Esophagus (tissue), 2 donors: ENCODE results near the gene ZACN. TPM values are rescaled to one million over a fixed set of nuclear protein-coding genes. Genes with fewer than 3 reads are reported as not detected.
"Not testable (repeated sequence)": the region's sequence is repeated elsewhere in the genome, so short reads cannot be mapped to it uniquely, and the experiment has no call there.

Source experiments
- H3K27ac ChIP-seq, 2 donors: one replicate each; pipeline ENCODE4 v1.5.1; 2013; ENCODE audit warnings: low read depth in 2 of 2, mild to moderate bottlenecking in 2 of 2, inconsistent platforms in 1 of 2, low read length in 1 of 2, moderate library complexity in 1 of 2
- H3K27me3 ChIP-seq, 2 donors: one replicate each; pipeline ENCODE4 v1.6.1; 2013; ENCODE audit warnings: low read length in 2 of 2, control low read depth in 1 of 2, mild to moderate bottlenecking in 1 of 2; ENCODE audit not compliant: insufficient read depth in 2 of 2, control insufficient read depth in 1 of 2
- H3K36me3 ChIP-seq, 2 donors: one replicate each; pipeline ENCODE4 v1.6.1; 2013; ENCODE audit warnings: low read length in 1 of 2; ENCODE audit not compliant: control insufficient read depth in 2 of 2, insufficient read depth in 2 of 2
- H3K4me1 ChIP-seq, 2 donors: one replicate each; pipeline ENCODE4 v1.6.1; 2013; ENCODE audit warnings: low read length in 1 of 2; ENCODE audit not compliant: control insufficient read depth in 2 of 2, insufficient read depth in 2 of 2
- H3K4me3 ChIP-seq, 2 donors: one replicate each; pipeline ENCODE4 v1.5.1; 2013; ENCODE audit warnings: low read length in 2 of 2, mild to moderate bottlenecking in 2 of 2, low read depth in 1 of 2, moderate library complexity in 1 of 2
- H3K9me3 ChIP-seq, 2 donors: one replicate each; pipeline ENCODE4 v1.6.1; 2013; ENCODE audit warnings: mild to moderate bottlenecking in 2 of 2, low read depth in 1 of 2, low read length in 1 of 2, moderate library complexity in 1 of 2; ENCODE audit not compliant: control insufficient read depth in 2 of 2, insufficient read depth in 1 of 2
- whole genome bisulfite sequencing, 2 donors: extraction: QIAGEN DNeasy Blood & Tissue Kit; methylation state at CpG; one replicate each; pipeline ENCODE4 v1.1.7; 2013; 5-methylcytosine and 5-hydroxymethylcytosine counted together
- polyA plus RNA-seq, 2 donors: library from polyadenylated mRNA; stranded (reverse); fragments of 200-250 nt; gene quantifications; one replicate each; pipeline ENCODE4 v1.2.3, GENCODE V29; 2013
- donor health status: healthy with polysubstance abuse.
- donor health status: Bipolar disorder and iron deficiency.

Gene ZACN
- polyA plus RNA-seq, 2 donors, result 1.2 to 2.3 TPM

DNA sequence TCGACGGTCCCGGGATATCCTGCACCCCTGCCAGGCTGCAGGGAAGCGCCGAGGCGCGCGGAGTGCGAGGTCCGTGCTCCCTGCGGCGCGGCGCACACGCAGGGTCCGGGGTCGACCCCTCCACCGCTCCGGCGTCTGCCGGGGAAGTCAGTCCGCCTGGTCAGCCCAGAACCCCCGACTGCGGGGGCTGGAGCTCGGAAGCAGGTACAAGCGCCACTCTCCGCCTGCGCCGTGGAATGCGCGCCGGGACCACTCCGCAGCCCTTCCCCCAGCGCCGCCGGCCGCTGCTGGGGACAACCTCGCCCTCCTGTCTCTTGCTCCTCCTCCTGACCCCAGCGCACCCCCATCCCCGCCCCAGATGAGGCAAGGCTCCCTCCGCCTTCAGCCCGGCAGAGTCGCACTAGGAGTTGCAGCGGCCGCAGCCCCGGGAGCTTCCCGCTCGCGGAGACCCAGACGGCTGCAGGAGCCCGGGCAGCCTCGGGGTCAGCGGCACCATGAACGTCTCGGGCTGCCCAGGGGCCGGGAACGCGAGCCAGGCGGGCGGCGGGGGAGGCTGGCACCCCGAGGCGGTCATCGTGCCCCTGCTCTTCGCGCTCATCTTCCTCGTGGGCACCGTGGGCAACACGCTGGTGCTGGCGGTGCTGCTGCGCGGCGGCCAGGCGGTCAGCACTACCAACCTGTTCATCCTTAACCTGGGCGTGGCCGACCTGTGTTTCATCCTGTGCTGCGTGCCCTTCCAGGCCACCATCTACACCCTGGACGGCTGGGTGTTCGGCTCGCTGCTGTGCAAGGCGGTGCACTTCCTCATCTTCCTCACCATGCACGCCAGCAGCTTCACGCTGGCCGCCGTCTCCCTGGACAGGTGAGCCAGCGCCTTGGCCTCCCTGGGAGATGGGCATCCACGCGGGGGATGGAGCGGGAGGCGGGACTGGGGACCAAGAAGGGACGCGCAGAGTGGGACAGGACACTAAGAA, 4.3 kb upstream of the ZACN start, which contains the start of gene GALR2:
GALR2 (plus strand) TSS at position 392 of the 974 bp plus-strand sequence; CDS start at position 495, 103 bp downstream.
- peak within 1 kb of the TSS; percentile 9 to 14 for H3K4me3 ChIP-seq
- peaks cover 8 to 34% of the 10 kb centered on the region in 2 donors for H3K4me1 ChIP-seq
- H3K27ac ChIP-seq, result no peak within 1 kb of the TSS
- peaks cover 0 to 5% of the 10 kb centered on the region in 2 donors for H3K36me3 ChIP-seq
- H3K27me3 ChIP-seq, result peaks cover 0 to 20% of the 10 kb centered on the region in 2 donors
- no peaks in the 10 kb centered on the region for H3K9me3 ChIP-seq
- 3 to 5% methylated on average over 80 to 92 of the region's 92 CpGs for WGBS, 2 donors

DNA sequence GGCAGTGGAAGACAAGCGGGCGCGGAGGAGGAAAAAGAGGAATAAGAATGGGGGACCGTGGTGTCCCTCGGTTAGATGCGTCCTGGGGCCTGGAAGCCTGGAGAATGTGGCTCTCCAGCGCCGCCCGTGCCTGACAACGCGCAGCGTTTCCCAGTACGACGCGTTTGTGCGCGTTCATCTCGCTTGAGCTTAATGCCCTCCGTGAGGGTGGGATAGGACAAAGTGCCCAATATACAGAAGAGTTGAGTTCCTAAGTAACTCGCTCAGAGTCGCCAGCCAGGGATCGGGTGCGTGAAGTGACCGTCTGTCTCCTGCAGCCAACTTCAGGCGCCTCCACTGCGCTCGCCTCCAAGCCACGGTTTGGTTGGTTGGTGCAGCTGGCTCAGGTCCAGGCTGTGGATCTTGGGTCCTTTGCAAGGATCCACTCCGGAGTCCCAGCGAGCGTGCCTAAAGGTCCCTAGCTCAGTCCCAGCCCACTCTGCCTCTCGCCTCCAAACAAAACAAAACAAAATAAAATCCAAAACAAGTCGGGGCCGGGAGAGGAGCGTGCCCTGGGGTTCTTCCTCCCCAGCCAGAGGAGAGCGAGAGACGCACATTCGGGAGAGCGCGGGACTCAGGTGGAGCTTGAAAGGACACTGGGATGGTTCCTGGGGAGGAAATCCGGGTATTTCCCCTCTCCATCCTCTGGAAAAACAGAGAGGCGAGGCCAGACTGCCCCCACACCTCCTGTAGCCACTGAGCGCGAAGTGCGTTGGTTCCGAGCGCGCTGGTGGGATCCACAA, 3.4 kb upstream of the ZACN start:
- Histone ChIP-seq H3K27me3 (peaks cover 0 to 21% of the 10 kb centered on the region in 2 donors), H3K4me3 (peak overlapping the region in 1 of 2 donors; percentile 9), H3K36me3 (peaks cover 0 to 5% of the 10 kb centered on the region in 2 donors), H3K4me1 (peaks cover 8 to 37% of the 10 kb centered on the region in 2 donors), H3K9me3 (no peaks in the 10 kb centered on the region), H3K27ac (no peak overlapping the region)
- WGBS, 2 donors, result 5% methylated on average over 48 of the region's 48 CpGs

GRCh38 chr17:76076146-76076764, 2.7 kb upstream of the ZACN start:
- WGBS, 2 donors, result 5 to 7% methylated on average over 41 of the region's 41 CpGs
- Histone ChIP-seq H3K27me3 (peaks cover 0 to 21% of the 10 kb centered on the region in 2 donors), H3K36me3 (peaks cover 0 to 5% of the 10 kb centered on the region in 2 donors), H3K4me1 (peaks cover 8 to 37% of the 10 kb centered on the region in 2 donors), H3K9me3 (no peaks in the 10 kb centered on the region), H3K27ac (no peak overlapping the region), H3K4me3 (peak overlapping the region in 1 of 2 donors; percentile 0)

- H3K4me1 ChIP-seq, result peaks cover 8 to 37% of the 10 kb centered on the region in 2 donors
- H3K9me3 ChIP-seq, result peaks cover 0 to 2% of the 10 kb centered on the region in 2 donors
- no peak overlapping the region for H3K27ac ChIP-seq
- H3K4me3 ChIP-seq, result peak overlapping the region; percentile 0 to 5
- H3K36me3 ChIP-seq, result peaks cover 0 to 5% of the 10 kb centered on the region in 2 donors
- H3K27me3 ChIP-seq, result peaks cover 0 to 21% of the 10 kb centered on the region in 2 donors
- WGBS, 2 donors, result 5 to 8% methylated on average over 81 to 82 of the region's 82 CpGs
These were observed 2.0 kb upstream of the ZACN start for GRCh38 chr17:76076765-76077583.

DNA sequence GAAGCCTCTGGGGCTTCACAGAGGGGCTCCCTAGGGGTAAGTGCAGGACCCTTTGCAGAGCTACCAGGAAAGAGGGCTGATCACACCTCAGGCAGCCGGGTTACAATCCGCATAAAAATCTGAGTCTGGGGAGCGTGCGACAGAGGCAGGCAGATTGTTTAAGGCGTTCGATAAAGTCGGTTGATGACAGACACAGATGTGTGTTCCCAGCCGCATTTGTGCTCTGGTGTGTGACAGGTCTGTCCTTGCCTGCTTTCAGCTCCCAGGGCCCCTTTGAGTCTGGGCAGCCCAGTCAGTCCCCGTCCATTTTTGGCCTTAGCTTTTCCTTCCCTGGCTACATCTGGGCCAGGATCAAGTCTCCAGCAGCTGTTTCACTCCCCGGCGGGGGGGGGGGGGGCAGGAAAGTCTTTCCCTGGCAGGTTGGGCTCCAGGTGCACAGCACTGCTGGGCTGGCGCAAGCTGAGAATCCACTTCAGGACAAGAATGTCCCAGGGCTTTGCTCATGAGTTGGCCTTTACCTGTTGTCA, 1.3 kb upstream of the ZACN start:
- peaks cover 0 to 3% of the 10 kb centered on the region in 2 donors for H3K9me3 ChIP-seq
- 21 to 22% methylated on average over 12 of the region's 12 CpGs for WGBS, 2 donors
- H3K4me1 ChIP-seq, result peaks cover 8 to 36% of the 10 kb centered on the region in 2 donors
- H3K36me3 ChIP-seq, result peaks cover 0 to 5% of the 10 kb centered on the region in 2 donors
- H3K27me3 ChIP-seq, result peaks cover 0 to 21% of the 10 kb centered on the region in 2 donors
- no peak overlapping the region for H3K27ac ChIP-seq
- no peak overlapping the region for H3K4me3 ChIP-seq

DNA sequence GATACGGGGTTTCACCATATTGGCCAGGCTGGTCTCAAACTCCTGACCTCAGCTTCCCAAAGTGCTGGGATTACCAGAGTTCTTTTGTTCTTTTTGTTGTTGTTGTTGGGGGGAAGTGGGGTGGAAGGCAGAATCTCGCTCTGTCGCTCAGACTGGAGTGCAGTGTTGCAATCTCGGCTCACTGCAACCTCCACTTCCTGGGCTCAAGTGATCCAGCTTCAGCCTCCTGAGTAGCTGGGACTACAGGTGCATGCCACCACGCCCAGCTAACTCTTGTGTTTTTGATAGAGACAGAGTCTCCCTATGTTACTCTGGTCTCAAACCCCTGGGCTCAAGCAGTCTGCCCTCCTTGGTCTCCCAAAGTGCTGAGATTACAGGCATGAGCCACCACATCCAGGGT, 612 bp upstream of the ZACN start:
- H3K9me3 ChIP-seq, H3K27ac ChIP-seq, H3K4me3 ChIP-seq: not testable (repeated sequence)
- H3K36me3 ChIP-seq, result peaks cover 5 to 12% of the 10 kb centered on the region in 2 donors
- peaks cover 0 to 21% of the 10 kb centered on the region in 2 donors for H3K27me3 ChIP-seq
- H3K4me1 ChIP-seq, result peaks cover 8 to 33% of the 10 kb centered on the region in 2 donors
- WGBS, 2 donors, result 57 to 67% methylated on average over 5 of the region's 5 CpGs

DNA sequence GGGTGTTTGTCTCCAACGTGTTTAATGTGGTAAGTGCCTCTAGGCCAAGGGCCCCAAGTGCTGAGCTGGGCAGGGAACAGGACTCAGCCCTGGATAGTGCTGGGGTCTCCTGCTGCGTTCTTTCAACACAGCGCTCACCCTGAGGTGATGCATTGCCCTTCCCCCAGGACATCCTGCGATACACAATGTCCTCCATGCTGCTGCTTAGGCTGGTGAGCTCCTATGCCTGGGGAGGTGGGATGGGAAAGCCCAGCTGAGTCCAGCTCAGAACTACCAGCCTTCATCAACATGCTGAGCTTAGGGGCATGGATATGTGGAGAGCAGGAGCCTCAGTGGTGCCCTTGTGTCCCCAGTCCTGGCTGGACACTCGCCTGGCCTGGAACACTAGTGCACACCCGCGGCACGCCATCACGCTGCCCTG, 563 bp downstream of the ZACN start:
- WGBS, 2 donors, result 31 to 39% methylated on average over 9 of the region's 9 CpGs
- H3K27me3 ChIP-seq, result peaks cover 0 to 18% of the 10 kb centered on the region in 2 donors

DNA sequence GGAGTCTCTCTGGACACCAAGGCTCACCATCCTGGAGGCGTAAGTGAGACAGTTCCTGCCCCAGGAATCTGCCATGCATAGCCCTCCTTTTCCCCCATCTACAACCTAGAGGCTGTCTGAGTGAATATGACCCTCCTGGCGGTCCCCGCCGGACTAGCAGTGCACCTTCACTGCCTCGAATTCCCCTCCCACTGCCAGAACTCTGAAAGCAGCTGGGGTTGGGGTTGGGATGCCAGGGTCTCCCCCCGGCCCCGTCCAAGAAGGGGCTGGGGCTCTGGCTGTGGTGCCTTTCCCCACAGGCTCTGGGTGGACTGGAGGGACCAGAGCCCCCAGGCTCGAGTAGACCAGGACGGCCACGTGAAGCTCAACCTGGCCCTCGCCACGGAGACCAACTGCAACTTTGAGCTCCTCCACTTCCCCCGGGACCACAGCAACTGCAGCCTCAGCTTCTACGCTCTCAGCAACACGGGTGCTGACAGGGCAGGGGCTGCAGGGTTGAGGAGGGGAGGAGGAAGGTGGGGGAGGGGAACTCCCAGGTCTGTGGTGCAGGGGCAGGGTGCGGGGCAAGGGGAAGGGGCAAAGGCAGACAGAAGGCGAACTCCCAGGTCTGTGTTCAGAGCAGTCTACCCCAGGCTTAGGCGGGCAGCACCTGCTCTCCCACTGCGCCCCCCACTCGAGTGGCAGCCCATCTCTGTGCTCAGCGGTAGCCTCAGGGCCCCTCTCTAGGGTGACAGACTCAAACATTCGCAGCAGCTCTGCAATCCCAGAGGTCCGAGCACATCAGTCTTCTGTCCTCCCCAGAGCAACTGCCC, 1.2 kb downstream of the ZACN start:
- H3K9me3 ChIP-seq, result peaks cover 0 to 3% of the 10 kb centered on the region in 2 donors
- H3K27me3 ChIP-seq, result peaks cover 0 to 18% of the 10 kb centered on the region in 2 donors
- peaks cover 11 to 28% of the 10 kb centered on the region in 2 donors for H3K36me3 ChIP-seq
- 6 to 7% methylated on average over 22 to 23 of the region's 23 CpGs for WGBS, 2 donors
- no peak overlapping the region for H3K27ac ChIP-seq
- H3K4me3 ChIP-seq, result no peak overlapping the region
- H3K4me1 ChIP-seq, result peaks cover 8 to 27% of the 10 kb centered on the region in 2 donors

More for the DNA sequence above, 563 bp downstream of the ZACN start:
- no peak overlapping the region for H3K4me3 ChIP-seq
- peaks cover 0 to 3% of the 10 kb centered on the region in 2 donors for H3K9me3 ChIP-seq
- no peak overlapping the region for H3K27ac ChIP-seq
- H3K36me3 ChIP-seq, result peaks cover 6 to 24% of the 10 kb centered on the region in 2 donors
- peaks cover 8 to 32% of the 10 kb centered on the region in 2 donors for H3K4me1 ChIP-seq
